CD4-positive, alpha-beta T cell treated with Interleukin-4 for 1 hour (primary cell): ENCODE results near the gene MRPL47.

Experiments used
- DNase-seq, 2 donors: peaks; one replicate each; pipeline ENCODE4 v3.0.0-alpha.2; 2020 to 2022

MRPL47 gene

GRCh38 chr3:179590669-179591068 lies 13.8 kb downstream of the MRPL47 start:
- DNase-seq, result no peak

DNA sequence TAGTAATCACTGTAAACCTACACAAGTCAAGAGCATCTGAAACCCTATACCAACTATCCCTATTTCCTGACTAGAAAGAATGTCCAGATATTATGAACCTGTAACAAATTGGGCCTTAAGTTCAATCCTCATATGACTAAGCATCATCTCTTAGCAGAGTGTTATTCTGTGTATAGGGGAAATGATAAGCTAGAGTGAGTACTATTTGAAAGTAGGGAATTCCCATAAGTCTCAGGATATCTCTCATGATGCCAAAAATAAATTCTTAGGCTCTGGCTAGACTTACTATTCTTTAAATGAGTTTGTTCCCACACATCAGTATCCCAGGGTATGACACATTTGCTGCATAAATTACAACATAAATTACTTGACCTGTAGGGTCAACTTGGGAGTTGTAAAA lies 15.3 kb downstream of the MRPL47 start:
- DNase-seq, result no peak

- DNase-seq, result no peak
Measured at GRCh38 chr3:179580992-179581391, 23.4 kb downstream of the MRPL47 start.

- no peak for DNase-seq
Measured at GRCh38 chr3:179565496-179565895, 38.9 kb downstream of the MRPL47 start.

DNA sequence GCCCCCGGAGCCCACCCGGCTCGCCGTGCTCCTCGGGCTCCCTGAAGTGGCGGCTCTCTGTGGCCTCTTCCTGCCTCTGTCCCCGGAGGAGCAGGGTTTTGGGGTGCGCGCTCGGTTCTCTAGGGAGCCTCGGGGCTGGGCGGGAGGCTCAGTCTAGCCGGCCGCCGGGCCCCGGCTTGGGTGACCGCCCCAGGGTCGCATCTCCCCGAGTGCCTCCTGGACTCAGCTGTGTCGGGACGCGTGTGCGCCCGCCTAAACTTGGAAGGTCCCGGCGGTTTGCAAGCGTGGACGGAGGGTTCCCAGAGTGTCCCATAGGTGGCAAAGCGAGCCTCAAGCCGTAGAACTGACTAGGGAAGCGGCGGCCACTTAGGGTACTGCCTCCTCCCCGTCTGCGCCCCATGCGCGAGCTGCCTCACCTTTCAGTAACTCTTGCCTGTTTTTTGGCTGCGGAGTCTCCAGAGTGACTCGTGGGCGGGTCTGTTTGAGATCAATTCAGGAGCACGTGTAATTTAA lies 41.1 kb downstream of the MRPL47 start:
- peak; percentile 67 to 68 for DNase-seq

DNA sequence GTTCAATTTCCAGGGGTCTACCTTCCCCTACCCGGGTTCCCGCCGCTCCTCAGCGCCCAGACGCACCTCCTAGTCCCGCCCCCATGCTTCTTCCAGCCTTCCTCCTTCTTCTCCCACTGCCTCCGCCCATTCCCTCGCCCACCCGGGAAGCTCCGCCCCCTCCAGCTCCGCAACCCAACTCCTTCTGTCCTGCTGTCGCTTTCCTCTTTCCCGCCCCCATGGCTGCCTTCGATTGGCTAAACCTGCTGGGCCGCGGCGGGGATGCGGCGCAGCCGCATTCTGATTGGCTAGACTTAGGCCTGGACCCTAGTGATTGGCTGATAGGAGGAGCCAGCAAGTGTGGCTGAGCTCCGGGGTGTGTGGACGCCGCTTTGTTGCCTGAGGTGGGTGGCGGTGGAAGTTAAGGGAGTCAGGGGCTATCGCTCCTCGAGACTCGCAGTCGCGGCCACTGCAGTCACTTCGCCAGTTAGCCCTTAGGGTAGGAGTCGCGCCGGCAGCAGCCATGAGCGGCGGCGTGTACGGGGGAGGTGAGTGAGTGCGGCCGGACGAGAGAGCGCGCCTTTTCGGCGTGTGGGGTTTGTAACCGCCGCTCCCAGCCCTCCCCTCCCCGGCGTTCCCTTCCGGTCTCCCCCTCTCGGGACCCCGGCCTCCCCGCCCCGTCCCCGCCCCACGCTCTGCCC lies 41.7 kb downstream of the MRPL47 start, which contains the start of gene ACTL6A:
ACTL6A (plus strand) TSS at position 336 of the 680 bp plus-strand sequence; CDS start at position 503, 167 bp downstream.
- DNase-seq, result peak; percentile 99

DNA sequence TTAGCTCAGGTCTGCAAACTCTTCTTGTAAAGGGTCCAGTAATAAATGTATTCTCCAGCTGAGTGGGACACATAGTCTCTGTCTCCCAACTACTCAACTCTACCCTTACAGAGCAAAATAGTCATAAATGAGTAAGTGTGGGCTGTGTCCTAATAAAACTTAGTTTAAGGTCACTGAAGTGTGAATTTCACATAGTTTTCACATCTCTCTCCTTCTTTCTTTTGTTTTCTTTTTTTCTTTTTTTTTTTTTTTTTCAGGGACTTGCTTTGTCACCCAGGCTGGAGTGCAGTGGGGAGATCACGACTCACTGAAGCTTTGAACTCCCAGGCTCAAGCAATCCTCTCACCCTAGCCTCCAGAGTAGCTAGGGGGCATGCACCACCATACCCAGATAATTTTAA lies 43.6 kb downstream of the MRPL47 start:
- DNase-seq, result no peak

GRCh38 chr3:179558742-179559364 lies 45.6 kb downstream of the MRPL47 start:
- DNase-seq, result peak; percentile 51 to 53

- no peak for DNase-seq
Measured at GRCh38 chr3:179551349-179552105, 52.9 kb downstream of the MRPL47 start.

GRCh38 chr3:179546814-179547241 lies 57.6 kb downstream of the MRPL47 start:
- DNase-seq, result no peak

DNA sequence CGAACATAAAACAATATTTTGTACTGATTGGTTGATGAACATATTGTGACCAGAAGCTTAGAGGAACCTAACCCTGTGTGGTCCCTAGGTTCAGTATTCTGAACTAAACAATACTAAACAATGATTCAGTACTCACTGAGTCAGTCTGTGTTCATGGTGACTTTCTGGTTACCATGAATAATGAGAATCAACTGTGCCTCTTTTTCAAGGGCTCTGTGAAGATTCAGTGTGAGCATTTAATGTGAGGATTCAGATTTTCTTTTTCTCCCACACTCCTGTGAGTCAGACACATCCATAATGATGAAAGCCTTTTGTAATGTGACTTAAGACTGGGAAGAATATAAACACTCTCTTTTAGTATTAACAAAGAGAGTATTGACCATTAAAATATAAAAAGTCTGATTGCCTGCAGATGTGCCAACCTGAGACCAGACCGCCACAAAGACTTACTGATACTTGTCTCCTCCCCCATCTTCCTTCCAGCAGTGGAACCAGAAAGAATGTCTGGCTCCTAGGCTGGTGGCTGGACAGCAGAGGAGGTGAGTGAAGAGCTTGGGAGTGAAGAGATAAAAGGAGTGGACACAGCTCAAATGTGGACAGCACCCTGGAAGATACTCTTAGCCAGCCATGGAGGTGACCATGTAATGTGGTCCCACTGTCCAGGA lies 59.3 kb downstream of the MRPL47 start:
- DNase-seq, result no peak

GRCh38 chr3:179542375-179542774 lies 62.1 kb downstream of the MRPL47 start:
- no peak for DNase-seq

DNA sequence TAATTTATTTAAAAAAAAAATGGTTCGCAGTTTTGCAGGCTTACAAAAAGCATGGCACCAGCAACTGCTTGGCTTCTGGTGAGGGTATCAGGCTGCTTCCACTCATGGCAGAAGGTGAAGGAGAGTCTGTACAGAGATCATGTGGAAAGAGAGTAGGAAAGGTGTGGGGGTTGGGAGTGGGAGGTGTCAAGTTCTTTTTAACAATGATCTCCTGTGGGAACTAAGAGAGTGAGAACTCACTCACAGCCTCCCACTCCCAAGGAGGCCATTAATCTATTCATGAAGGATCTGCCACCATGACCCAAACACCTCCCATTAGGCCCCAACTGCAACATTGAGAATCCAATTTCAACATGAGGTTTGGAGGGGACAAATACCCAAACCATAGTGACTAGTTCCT lies 62.8 kb downstream of the MRPL47 start:
- no peak for DNase-seq

DNA sequence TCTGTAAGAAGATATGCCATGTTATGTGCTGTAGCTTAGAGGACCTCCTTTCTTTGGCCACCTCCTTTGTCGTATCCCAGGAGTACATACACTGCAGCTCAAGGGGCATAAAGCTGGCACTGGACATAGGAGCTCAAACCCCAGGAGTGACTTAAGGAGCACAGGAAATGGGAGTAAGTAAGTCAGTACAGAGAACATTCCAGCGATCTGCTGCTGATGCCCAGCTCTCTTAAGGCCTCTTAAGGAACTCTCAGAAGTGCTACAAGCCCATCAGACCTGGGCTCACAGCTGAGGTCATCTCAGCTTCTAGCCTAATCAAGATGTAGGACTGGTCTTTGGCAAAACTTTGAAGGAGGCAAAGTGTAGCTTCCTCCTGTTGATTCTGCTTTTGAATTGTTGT lies 63.3 kb downstream of the MRPL47 start:
- DNase-seq, result no peak
